Gastroesophageal sphincter (tissue), 4 donors: ENCODE measurements around the gene SDK1. TPM values are rescaled to one million over a fixed set of nuclear protein-coding genes. Genes with fewer than 3 reads are reported as not detected.

Experiments
- ATAC-seq: fragments of 150-250 bp; one replicate; pipeline ENCODE4 v1.9.1; 2016; ENCODE audit warnings: mild to moderate bottlenecking, moderate library complexity
- H3K27ac ChIP-seq, 4 donors: fragments of 200-600 bp; sonication (generic) in 3 of 4; 1 replicate in 3 of 4; 2 replicates in 1 of 4; pipeline ENCODE4 v1.5.1; 2016 to 2019
- H3K27me3 ChIP-seq: fragments of 200-600 bp; sonication (generic); one replicate; pipeline ENCODE4 v1.5.1; 2019
- H3K36me3 ChIP-seq, 2 donors: fragments of 200-600 bp; sonication (generic); one replicate each; pipeline ENCODE4 v1.5.1; 2019; ENCODE audit warnings: control low read depth in 1 of 2
- H3K4me1 ChIP-seq, 3 donors: fragments of 200-600 bp; sonication (generic); 1 replicate in 2 of 3; 2 replicates in 1 of 3; pipeline ENCODE4 v1.5.1; 2016 to 2019; ENCODE audit warnings: control low read depth in 2 of 3
- H3K4me3 ChIP-seq, 2 donors: fragments of 200-600 bp; sonication (generic); one replicate each; pipeline ENCODE4 v1.5.1; 2019; ENCODE audit warnings: mild to moderate bottlenecking in 1 of 2, moderate library complexity in 1 of 2
- H3K9me3 ChIP-seq, 3 donors: fragments of 200-600 bp; sonication (generic); one replicate each; pipeline ENCODE4 v1.5.1; 2017 to 2019; ENCODE audit warnings: control low read depth in 2 of 3
- CTCF ChIP-seq, 4 experiments: fragments of 200-600 bp in 2 of 4; fragments of 450-650 bp in 2 of 4; sonication (generic) in 1 of 4; IDR thresholded peaks; one replicate each; pipeline ENCODE4 v1.5.1; 2017 to 2019; ENCODE audit warnings: antibody characterized with exemption in 4 of 4, mild to moderate bottlenecking in 2 of 4, moderate library complexity in 2 of 4
- EP300 ChIP-seq: sonication (generic); formaldehyde crosslinking; IDR thresholded peaks from one replicate; pipeline ENCODE4 v1.6.1; 2017; ENCODE audit warnings: antibody characterized with exemption, mild to moderate bottlenecking
- POLR2A ChIP-seq, 2 donors: fragments of 450-650 bp; IDR thresholded peaks; one replicate each; pipeline ENCODE4 v1.6.1; 2017; ENCODE audit warnings: antibody characterized with exemption in 2 of 2, mild to moderate bottlenecking in 2 of 2, moderate library complexity in 1 of 2
- POLR2AphosphoS5 ChIP-seq: sonication (generic); formaldehyde crosslinking; IDR thresholded peaks from one replicate; pipeline ENCODE4 v1.6.1; 2017; ENCODE audit warnings: antibody characterized with exemption
- WGBS, 2 donors: methylation state at CpG; one replicate each; pipeline ENCODE4 v1.1.5; 2018; ENCODE audit warnings: low coverage in 1 of 2; 5-methylcytosine and 5-hydroxymethylcytosine counted together
- total RNA-seq, 4 donors: library from RNA; depleted of rRNA; stranded (reverse); fragments of >200 nt; gene quantifications; one replicate each; pipeline ENCODE4 v1.1.0, GENCODE V29; 2016

SDK1 gene
- total RNA-seq, 4 donors from 2014 or later: 6.1 to 13.6 (median 8.7) TPM

DNA sequence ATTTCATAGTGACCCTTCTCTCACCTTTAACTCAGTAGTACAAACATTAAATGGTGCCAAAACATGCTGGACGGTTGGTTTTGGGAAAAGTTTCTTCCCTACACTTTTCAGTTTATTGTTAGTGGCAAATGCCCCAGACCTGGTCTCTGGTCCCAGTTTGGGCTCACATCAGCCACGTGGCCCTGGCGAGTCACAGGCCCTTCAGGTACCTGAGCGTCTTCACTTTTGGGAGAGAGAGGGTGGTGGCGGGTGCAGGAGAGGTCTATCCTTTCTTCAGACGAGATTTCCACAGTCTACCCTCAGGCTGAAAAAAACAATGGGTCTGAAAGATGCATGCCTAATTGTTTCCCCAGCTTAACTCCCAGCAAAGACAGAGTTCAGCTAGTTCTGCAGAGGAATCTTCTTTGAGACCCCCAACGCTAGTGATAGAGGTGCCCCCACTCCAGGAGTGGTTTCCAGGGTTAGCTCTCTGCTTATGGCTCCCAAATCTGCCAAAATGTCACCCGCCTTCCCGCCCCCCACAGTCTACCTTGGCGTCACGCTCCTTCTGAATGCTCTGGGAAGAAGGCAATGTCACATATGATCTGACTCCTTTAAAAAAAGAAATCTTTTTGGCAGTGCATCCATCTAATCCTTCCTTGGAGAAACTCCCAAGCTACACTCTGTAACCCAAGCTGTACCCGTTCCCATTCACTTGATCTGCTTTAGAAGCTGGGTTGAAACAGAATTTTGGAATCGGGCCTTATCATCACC lies 996.3 kb downstream of the SDK1 start:
- Histone ChIP-seq H3K4me1 (no peaks in the 10 kb centered on the region), H3K27ac (no peak overlapping the region), H3K27me3 (peaks cover 11% of the 10 kb centered on the region), H3K4me3 (no peak overlapping the region), H3K36me3 (no peaks in the 10 kb centered on the region), H3K9me3 (peaks cover 0 to 24% (median 0%) of the 10 kb centered on the region in 3 donors)
- TF ChIP-seq EP300 (no peak), POLR2AphosphoS5 (no peak), CTCF (IDR thresholded peaks at IDR 0.05) (no peak), POLR2A (IDR thresholded peaks at IDR 0.05) (no peak)
- WGBS, 2 donors: 60 to 79% methylated on average over 6 to 11 of the region's 13 CpGs
- no peak for ATAC-seq

DNA sequence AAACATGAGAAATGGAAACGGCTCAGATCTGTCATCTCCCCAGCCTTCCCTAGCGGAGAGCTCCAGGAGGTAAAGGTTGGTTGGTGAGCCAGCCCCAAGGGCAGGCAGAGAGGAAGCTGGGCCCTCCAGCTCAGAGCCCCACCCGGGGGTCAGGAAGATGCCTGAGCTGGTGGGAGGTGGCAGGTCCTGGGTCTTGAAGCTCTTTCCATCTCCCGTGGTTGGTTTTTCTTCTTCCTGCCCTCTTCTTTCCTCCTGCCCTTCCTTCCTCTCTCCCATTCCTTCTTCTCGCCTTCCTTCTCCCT lies 996.8 kb downstream of the SDK1 start:
- TF ChIP-seq POLR2AphosphoS5 (no peak), POLR2A (IDR thresholded peaks at IDR 0.05) (no peak), CTCF (IDR thresholded peaks at IDR 0.05) (no peak), EP300 (no peak)
- H3K9me3 ChIP-seq: peaks cover 0 to 19% (median 0%) of the 10 kb centered on the region in 3 donors
- peaks cover 11% of the 10 kb centered on the region for H3K27me3 ChIP-seq
- WGBS, 2 donors: 69% methylated on average over 3 of the region's 5 CpGs; no CpG with 5 or more reads in 1 of the 2 donors
- no peak overlapping the region for H3K27ac ChIP-seq
- no peak overlapping the region for H3K4me3 ChIP-seq
- no peaks in the 10 kb centered on the region for H3K4me1 ChIP-seq
- no peaks in the 10 kb centered on the region for H3K36me3 ChIP-seq
- ATAC-seq: no peak

GRCh38 chr7:4299431-4299830 lies 998.4 kb downstream of the SDK1 start:
- Histone ChIP-seq H3K36me3 (no peaks in the 10 kb centered on the region), H3K4me1 (no peaks in the 10 kb centered on the region), H3K27ac (no peak overlapping the region), H3K9me3 (peaks cover 0 to 4% (median 0%) of the 10 kb centered on the region in 3 donors), H3K4me3 (no peak overlapping the region), H3K27me3 (peaks cover 11% of the 10 kb centered on the region)
- no peak for ATAC-seq
- TF ChIP-seq POLR2A (IDR thresholded peaks at IDR 0.05): no peak
- no peak for TF ChIP-seq CTCF (IDR thresholded peaks at IDR 0.05)
- TF ChIP-seq POLR2AphosphoS5: no peak
- TF ChIP-seq EP300: no peak
- 80 to 88% methylated on average over 2 to 5 of the region's 5 CpGs for WGBS, 2 donors

DNA sequence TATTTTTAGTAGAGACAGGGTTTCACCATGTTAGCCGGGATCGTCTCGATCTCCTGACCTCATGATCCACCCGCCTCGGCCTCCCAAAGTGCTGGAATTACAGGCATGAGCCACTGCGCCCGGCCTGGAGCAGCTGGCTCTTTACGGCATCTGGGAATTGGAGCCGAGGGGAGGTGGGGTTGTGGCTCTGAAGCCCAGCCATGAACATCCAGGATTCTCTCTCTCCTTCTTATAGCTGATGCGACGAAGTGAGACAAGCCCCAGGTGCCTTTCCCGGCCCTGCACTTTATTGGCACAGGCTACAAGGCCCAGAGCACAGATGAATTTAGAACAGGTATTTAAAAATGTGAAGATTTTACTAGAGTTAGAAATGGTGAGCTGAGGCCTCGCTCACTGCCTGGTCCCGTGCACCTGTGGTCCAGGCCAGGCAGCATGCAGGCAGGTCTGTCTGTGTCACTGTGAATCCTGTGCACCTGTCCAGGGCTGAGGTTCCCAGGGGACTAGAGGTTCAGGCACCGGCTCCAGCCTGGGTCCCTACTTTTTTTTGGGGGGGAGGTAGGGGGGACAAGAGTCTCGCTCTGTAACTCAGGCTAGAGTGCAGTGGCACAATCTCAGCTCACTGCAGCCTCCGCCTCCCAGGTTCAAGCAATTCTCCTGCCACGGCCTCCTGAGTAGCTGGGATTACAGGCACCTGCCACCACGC lies 1001.3 kb downstream of the SDK1 start:
- no peak overlapping the region for H3K27ac ChIP-seq
- no peaks in the 10 kb centered on the region for H3K4me1 ChIP-seq
- TF ChIP-seq EP300: no peak
- no peak for TF ChIP-seq CTCF (IDR thresholded peaks at IDR 0.05)
- no peak for TF ChIP-seq POLR2A (IDR thresholded peaks at IDR 0.05)
- no peak for TF ChIP-seq POLR2AphosphoS5
- H3K4me3 ChIP-seq: no peak overlapping the region
- H3K36me3 ChIP-seq: no peaks in the 10 kb centered on the region
- no peaks in the 10 kb centered on the region for H3K9me3 ChIP-seq
- H3K27me3 ChIP-seq: peaks cover 17% of the 10 kb centered on the region
- WGBS, 2 donors: 89 to 94% methylated on average over 3 to 15 of the region's 19 CpGs
- no peak for ATAC-seq
